Muscle of leg (tissue), 11 donors: ENCODE results near the gene HOMEZ. TPM values are rescaled to one million over a fixed set of nuclear protein-coding genes. Genes with fewer than 3 reads are reported as not detected.

Experiments used
- DNase-seq: peaks from one replicate; pipeline ENCODE4 v3.0.0; 2013
- H3K27ac ChIP-seq: one replicate; pipeline ENCODE4 v1.5.1; 2013; ENCODE audit warnings: mild to moderate bottlenecking, low read length, control low read depth
- H3K27me3 ChIP-seq: one replicate; pipeline ENCODE4 v1.6.1; 2013; ENCODE audit warnings: low read length; ENCODE audit not compliant: control insufficient read depth, insufficient read depth
- H3K36me3 ChIP-seq: one replicate; pipeline ENCODE4 v1.6.1; 2013; ENCODE audit warnings: low read length; ENCODE audit not compliant: control insufficient read depth, insufficient read depth
- H3K4me1 ChIP-seq: one replicate; pipeline ENCODE4 v1.6.1; 2013; ENCODE audit warnings: low read length; ENCODE audit not compliant: control insufficient read depth, insufficient read depth
- H3K4me3 ChIP-seq: one replicate; pipeline ENCODE4 v1.5.1; 2013; ENCODE audit warnings: low read length, control low read depth
- H3K9me3 ChIP-seq: replicated peaks from 2 replicates; pipeline ENCODE4 v1.6.1; 2013; ENCODE audit warnings: low read depth, low read length; ENCODE audit not compliant: control insufficient read depth
- WGBS: methylation state at CpG from one replicate; pipeline ENCODE4 v1.1.5; 2013; ENCODE audit warnings: missing lambda C conversion rate; ENCODE audit not compliant: insufficient coverage; 5-methylcytosine and 5-hydroxymethylcytosine counted together
- polyA plus RNA-seq, 8 donors: library from polyadenylated mRNA; unstranded; fragments of 120-200 nt; gene quantifications; one replicate each; pipeline versions ENCODE4 v1.2.1 to v1.2.3, GENCODE V29; 2013; ENCODE audit warnings: inconsistent platforms in 1 of 8, low replicate concordance in 1 of 8; ENCODE audit not compliant: insufficient read length in 8 of 8, insufficient read depth in 1 of 8
- total RNA-seq: library from RNA; stranded (reverse); fragments of 120-200 nt; gene quantifications from one replicate; pipeline ENCODE4 v1.2.4, GENCODE V29; 2013

The HOMEZ gene
- total and polyA plus RNA-seq, 9 donors, result 8.6 to 12.6 (median 10.9) TPM

DNA sequence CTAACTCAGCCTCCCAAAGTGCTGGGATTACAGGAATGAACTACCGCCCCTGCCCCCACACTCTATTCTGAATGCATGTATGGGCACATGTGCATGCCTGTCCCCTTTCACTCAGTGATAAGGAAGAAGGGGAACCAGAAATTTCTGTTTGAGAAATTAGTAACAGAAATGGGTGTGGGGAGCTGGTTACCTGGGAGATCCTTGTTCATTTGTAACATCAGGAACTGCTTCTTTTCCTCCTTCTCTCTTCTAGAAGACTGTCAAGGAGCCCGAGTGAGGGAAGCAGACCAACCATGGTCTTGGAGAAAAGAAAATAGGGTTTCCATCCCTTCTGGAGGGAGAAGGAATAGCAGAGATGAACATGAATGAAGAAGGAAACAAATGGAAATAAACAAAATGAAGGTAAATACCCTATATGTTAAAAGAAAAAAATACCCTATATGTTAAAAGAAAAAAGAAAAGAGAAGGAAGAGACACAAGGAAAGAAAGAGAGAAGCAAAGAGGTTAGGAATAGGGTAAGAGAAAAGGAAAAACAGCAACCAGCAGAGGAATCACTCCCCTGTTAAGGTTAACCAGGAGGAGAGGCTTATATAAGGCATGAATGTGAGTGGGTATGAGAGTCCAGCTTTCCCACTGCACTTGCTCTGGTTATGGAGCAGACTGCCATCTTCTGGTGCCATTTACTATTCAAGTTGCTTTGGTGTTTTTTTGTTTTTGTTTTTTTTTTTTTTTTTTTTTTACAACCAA lies 13.5 kb upstream of the HOMEZ start:
- peak; percentile 52 for DNase-seq
- no peak overlapping the region for H3K27ac ChIP-seq

DNA sequence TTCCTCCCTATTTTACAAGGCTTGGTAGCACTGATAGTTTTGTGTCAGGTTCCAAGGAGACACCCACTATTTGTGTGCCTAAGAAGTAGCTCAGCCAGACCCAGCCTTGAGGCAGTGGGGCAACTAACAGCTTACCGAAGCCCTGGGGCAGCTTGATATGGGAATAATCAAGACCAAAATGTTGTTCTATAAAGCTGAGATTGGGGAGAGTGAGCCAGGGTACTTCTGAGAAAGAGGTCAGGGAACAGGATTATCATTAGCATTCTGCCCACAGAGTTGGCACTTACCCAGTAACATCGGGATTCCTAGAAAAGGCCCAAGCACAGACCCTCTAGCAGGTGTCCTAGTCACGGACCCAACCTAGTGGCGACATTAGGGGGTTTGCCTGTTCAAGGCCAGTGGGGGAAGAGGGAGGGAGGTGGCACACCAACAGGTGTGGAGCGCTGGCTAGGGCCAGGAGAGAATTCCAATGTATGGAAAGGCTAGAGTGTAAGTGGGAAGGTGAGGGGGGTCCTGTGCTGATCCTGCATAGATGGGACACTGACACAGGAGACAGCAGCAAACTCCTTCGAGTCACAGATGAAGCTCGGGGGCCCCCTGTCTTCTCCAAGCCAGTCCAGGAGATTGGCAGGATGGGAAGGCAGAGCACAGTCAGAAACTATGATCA lies 11.8 kb upstream of the HOMEZ start:
- peaks cover 25% of the 10 kb centered on the region for H3K36me3 ChIP-seq
- H3K4me1 ChIP-seq, result peaks cover 18% of the 10 kb centered on the region
- H3K4me3 ChIP-seq, result no peak overlapping the region
- 88% methylated on average over 5 of the region's 7 CpGs for WGBS
- no peaks in the 10 kb centered on the region for H3K9me3 ChIP-seq
- H3K27me3 ChIP-seq, result peaks cover 6% of the 10 kb centered on the region
- no peak overlapping the region for H3K27ac ChIP-seq
- DNase-seq, result no peak

More for the DNA sequence above, 13.5 kb upstream of the HOMEZ start:
- peaks cover 24% of the 10 kb centered on the region for H3K4me1 ChIP-seq
- WGBS, result no CpG with 5 or more reads among the region's 2 CpGs
- H3K36me3 ChIP-seq, result peaks cover 25% of the 10 kb centered on the region
- no peak overlapping the region for H3K4me3 ChIP-seq
- no peaks in the 10 kb centered on the region for H3K9me3 ChIP-seq
- H3K27me3 ChIP-seq, result no peaks in the 10 kb centered on the region

DNA sequence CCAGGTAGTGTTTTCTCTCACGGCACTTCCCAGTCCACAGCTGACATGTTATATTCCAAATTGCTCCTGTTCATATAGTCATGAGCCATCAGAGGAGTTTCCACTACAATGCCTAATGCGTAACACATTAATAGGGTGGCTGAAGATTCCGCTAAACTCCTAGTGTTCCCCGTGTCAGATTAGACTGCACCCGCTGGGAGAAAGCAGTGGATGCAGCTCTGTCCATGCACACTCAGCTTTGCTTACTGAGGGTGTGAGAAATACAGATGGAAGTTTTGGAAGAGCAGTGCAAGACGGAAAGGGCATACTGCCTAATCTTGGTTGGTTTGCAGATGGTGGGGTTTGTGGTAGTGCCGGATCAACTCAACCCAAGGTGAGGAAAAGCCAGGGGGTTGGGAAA lies 11.2 kb upstream of the HOMEZ start:
- H3K4me1 ChIP-seq, result peaks cover 16% of the 10 kb centered on the region
- 80% methylated on average over 7 of the region's 7 CpGs for WGBS

DNA sequence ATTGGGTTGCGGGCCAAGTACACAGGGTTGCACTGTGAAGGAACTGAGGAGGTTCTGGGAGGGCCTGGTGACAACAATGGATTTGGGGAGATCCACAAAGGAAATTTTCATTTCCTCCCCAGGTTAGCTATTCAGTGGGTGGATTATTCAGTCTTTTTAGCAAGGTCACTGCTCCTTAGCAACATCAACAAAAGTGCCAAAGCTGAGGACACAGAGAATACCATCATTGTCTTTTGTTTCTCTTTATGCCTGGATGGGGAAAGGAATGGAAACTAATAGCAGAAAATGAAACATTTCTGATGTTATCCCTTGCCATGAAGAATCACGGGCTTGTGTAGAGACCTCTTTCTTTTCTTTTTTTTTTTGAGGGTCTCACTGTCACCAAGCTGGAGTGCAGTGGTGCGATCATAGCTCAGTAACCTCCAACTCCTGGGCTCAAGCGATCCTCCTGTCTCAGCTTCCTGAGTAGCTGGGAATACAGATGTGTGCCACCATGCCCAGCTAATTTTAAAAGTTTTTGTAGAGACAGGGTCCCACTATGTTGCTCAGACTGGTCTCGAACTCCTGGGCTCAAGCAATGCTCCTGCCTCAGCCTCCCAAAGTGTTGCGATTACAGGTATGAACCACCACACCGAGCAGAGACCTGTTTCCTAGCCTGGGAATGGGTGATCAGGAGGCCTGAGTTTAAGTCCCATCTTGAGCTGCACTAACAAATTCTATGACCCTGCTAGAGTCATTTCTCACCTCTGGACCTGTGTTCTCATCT lies 10.3 kb upstream of the HOMEZ start:
- peaks cover 25% of the 10 kb centered on the region for H3K36me3 ChIP-seq
- H3K27me3 ChIP-seq, result peaks cover 9% of the 10 kb centered on the region
- no peak for DNase-seq
- no peaks in the 10 kb centered on the region for H3K9me3 ChIP-seq
- no peak overlapping the region for H3K27ac ChIP-seq
- no peak overlapping the region for H3K4me3 ChIP-seq
- WGBS, result 90% methylated on average over 4 of the region's 7 CpGs
- H3K4me1 ChIP-seq, result peaks cover 16% of the 10 kb centered on the region

More for the DNA sequence above, 11.2 kb upstream of the HOMEZ start:
- peaks cover 25% of the 10 kb centered on the region for H3K36me3 ChIP-seq
- H3K9me3 ChIP-seq, result no peaks in the 10 kb centered on the region
- no peak overlapping the region for H3K27ac ChIP-seq
- no peak for DNase-seq
- peaks cover 9% of the 10 kb centered on the region for H3K27me3 ChIP-seq
- no peak overlapping the region for H3K4me3 ChIP-seq

DNA sequence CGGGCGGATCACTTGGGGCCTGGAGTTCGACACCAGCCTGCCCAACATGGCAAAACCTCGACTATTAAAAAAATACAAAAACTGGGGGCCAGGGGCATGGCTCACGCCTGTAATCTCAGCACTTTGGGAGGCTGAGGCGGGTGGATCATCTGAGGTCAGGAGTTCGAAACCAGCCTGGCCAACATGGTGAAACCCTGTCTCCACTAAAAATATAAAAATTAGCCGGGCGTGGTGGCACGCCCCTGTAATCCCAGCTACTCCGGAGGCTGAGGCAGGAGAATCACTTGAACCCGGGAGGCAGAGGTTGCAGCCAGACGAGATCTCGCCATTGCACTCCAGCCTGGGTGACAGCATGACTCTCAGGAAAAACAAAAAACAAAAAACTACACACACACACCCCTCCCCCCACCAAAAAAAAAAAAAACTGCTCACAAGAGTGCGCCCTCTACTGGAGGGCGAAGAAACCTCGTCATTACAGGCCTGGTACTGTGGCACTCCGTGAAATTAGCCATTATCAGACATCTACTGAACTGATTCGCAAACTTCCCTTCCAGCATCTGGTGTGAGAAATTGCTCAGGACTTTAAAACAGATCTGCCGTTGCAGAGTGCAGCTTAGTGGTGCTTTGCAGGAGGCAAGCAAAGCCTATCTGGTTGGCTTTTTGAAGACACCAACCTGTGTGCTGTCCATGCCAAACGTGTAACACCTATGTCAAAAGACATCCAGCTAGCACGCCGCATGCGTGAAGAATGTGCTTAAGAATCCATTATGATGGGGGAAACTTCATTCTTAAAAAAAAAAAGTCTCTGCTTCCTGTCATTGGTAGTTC lies 9.0 kb upstream of the HOMEZ start:
- no peak overlapping the region for H3K27ac ChIP-seq
- peaks cover 9% of the 10 kb centered on the region for H3K27me3 ChIP-seq
- peaks cover 6% of the 10 kb centered on the region for H3K4me1 ChIP-seq
- 18% methylated on average over 16 of the region's 24 CpGs for WGBS
- peaks cover 22% of the 10 kb centered on the region for H3K36me3 ChIP-seq
- no peaks in the 10 kb centered on the region for H3K9me3 ChIP-seq
- peak; percentile 59 for DNase-seq
- no peak overlapping the region for H3K4me3 ChIP-seq

DNA sequence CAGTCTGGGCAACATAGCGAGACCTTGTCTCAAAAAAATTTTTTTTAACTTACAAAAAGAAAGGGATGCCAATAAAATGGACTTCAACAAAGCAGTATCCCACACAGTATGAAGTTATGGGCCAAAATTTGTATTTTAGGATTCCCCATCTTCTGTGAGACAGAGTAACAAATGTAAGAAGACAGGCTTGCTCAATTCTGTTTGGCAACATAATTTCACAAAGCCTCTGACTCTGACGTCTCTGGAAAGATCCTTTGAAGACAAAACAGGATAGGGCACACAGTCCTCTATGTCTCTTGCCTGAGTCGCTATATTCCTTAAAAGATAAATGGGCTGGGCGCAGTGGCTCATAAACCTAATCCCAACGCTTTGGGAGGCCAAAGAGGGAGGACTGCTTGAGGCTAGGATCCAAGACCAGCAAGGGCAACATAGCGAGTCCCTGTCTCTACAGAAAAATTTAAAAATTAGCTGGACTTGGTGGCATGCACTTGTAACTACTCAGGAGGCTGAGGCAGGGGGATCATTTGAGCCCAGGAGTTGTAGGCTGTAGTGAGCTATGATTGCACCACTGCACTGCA lies 1.1 kb upstream of the HOMEZ start:
- H3K9me3 ChIP-seq, result no peaks in the 10 kb centered on the region
- H3K4me3 ChIP-seq, result peak overlapping the region; percentile 80
- WGBS, result 54% methylated on average over 5 of the region's 6 CpGs
- peaks cover 17% of the 10 kb centered on the region for H3K4me1 ChIP-seq
- no peak for DNase-seq
- H3K27me3 ChIP-seq, result no peaks in the 10 kb centered on the region
- no peaks in the 10 kb centered on the region for H3K36me3 ChIP-seq
- peak overlapping the region; percentile 97 for H3K27ac ChIP-seq

DNA sequence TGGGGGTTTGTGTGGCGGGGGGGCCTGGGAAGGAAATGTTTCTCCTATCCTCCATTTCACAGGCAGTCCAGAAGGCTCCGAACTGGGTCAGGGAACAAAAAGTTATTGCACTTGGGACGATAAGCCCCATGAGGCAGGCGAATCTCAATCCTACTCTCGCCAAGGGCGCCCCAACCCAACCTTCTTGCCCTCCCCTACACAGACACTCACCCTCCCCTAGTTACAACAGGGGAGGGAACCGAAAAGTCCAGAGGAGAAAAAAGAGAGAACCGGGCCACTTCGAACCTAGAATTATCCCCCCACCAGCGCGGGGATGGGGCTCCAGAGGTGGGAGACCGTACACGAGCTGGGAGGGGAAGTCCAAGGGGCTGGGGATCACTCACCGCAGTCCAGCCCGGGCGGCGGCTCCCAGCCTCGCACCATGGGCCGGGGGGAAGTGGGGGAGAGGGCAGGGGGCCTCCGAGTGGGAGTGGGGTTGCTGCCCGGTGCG lies 357 bp downstream of the HOMEZ start:
- peak overlapping the region; percentile 80 for H3K4me3 ChIP-seq
- H3K27me3 ChIP-seq, result no peaks in the 10 kb centered on the region
- no peak for DNase-seq
- no peaks in the 10 kb centered on the region for H3K9me3 ChIP-seq
- no CpG with 5 or more reads among the region's 22 CpGs for WGBS
- peak overlapping the region; percentile 92 for H3K27ac ChIP-seq
- H3K4me1 ChIP-seq, result peaks cover 17% of the 10 kb centered on the region
- no peaks in the 10 kb centered on the region for H3K36me3 ChIP-seq

DNA sequence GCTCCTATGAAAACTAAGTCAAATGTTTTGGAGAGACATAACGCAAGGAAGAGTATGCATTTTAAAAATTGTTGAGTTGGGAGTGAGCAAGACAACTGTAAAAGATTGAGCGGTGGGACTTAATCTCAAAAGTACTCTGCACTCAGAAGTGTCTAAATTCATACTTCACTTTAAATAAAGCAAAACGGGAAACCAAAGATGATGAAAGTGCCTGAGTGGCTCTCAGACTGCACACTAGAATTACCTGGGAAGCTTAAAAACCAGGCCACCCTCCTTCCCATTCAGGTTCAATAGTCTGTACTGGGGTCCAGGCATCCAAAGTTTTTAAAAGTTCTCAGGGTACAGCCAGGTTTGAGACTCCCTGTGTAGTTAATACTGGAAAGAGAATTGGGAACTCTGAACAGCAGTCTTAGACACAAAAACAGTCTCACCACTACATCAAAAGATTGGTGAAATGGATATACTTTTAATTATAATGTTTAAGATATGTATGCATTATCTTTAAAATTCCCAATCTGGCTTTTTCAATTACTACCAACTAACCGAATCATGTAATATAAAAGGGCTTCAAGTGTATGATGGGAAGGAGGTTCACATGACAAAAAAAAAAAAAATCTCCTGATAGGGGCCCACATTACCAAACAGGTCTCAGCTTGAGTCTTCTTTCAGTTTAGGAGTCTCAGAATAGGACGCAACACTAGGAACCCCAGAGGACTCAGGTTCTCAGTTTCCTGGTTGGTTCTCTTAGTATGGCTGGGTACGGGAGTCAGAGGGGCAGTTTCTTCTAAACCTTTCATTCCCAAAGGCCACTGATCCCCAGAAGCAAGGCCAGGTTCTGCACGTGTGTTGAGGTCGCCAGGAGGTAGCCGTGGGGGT lies 1.0 kb downstream of the HOMEZ start:
- 70% methylated on average over 2 of the region's 9 CpGs for WGBS
- no peaks in the 10 kb centered on the region for H3K27me3 ChIP-seq
- no peaks in the 10 kb centered on the region for H3K36me3 ChIP-seq
- H3K4me1 ChIP-seq, result peaks cover 17% of the 10 kb centered on the region
- peak overlapping the region; percentile 92 for H3K27ac ChIP-seq
- H3K4me3 ChIP-seq, result peak overlapping the region; percentile 80
- no peaks in the 10 kb centered on the region for H3K9me3 ChIP-seq
- DNase-seq, result peak; percentile 52

DNA sequence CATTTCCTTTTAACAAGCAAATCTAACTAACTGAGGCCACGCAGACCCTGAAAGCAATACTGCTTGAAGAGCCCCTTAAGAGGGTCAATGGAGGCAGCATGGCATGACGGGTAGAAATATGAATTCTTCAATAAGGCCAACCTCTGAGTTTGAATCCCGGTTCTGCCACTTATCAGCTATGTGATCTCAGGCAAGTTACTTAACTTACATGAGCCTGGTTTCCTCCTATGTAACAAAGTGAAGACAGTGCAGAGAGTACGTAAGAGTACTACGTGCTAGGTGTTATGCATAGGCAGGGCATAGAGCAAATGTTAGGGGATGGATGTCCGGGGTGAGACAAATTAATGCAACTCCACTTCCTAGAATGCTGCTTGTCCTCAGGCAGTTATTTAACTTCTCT lies 4.7 kb downstream of the HOMEZ start:
- peaks cover 9% of the 10 kb centered on the region for H3K4me1 ChIP-seq
- H3K4me3 ChIP-seq, result no peak overlapping the region
- H3K9me3 ChIP-seq, result no peaks in the 10 kb centered on the region
- no peaks in the 10 kb centered on the region for H3K27me3 ChIP-seq
- WGBS, result 100% methylated on average over 2 of the region's 6 CpGs
- no peak for DNase-seq
- peaks cover 3% of the 10 kb centered on the region for H3K36me3 ChIP-seq
- no peak overlapping the region for H3K27ac ChIP-seq
